GM10266 (cell line): ENCODE measurements around the gene FOLH1.
"Not testable (repeated sequence)": the region's sequence is repeated elsewhere in the genome, so short reads cannot be mapped to it uniquely, and the experiment has no call there.

ENCODE experiments used
- DNase-seq: peaks from one replicate; pipeline ENCODE4 v3.0.0; 2012; ENCODE audit errors: extremely low spot score
- CTCF ChIP-seq: IDR thresholded peaks from 2 replicates; pipeline ENCODE4 v1.5.1; 2012; ENCODE audit warnings: mild to moderate bottlenecking, low read depth; ENCODE audit not compliant: control insufficient read depth, insufficient read depth; ENCODE audit errors: missing control alignments

Gene FOLH1

GRCh38 chr11:49208006-49208721, at the start of gene FOLH1:
Gene FOLH1 (minus strand): TSS chr11:49208602. CDS start chr11:49208409, 193 bp downstream.
- DNase-seq: peak; percentile 13
- TF ChIP-seq CTCF: no peak

GRCh38 chr11:49255148-49255547, 46.7 kb upstream of the FOLH1 start:
- DNase-seq: not testable (repeated sequence)

GRCh38 chr11:49251212-49251611, 42.8 kb upstream of the FOLH1 start:
- not testable (repeated sequence) for DNase-seq

- not testable (repeated sequence) for DNase-seq
Observed at GRCh38 chr11:49250398-49251115, 42.2 kb upstream of the FOLH1 start.

- DNase-seq: not testable (repeated sequence)
Observed at GRCh38 chr11:49249363-49249762, 41.0 kb upstream of the FOLH1 start.

GRCh38 chr11:49233685-49234084, 25.3 kb upstream of the FOLH1 start:
- not testable (repeated sequence) for DNase-seq

- not testable (repeated sequence) for DNase-seq
Observed at GRCh38 chr11:49233019-49233418, 24.6 kb upstream of the FOLH1 start.

- not testable (repeated sequence) for DNase-seq
Observed at GRCh38 chr11:49231725-49232124, 23.3 kb upstream of the FOLH1 start.

GRCh38 chr11:49230534-49230933, 22.1 kb upstream of the FOLH1 start:
- DNase-seq: not testable (repeated sequence)

GRCh38 chr11:49230001-49230400, 21.6 kb upstream of the FOLH1 start:
- DNase-seq: not testable (repeated sequence)

GRCh38 chr11:49229136-49229535, 20.7 kb upstream of the FOLH1 start:
- not testable (repeated sequence) for DNase-seq

- not testable (repeated sequence) for DNase-seq
Observed at GRCh38 chr11:49225255-49225785, 16.9 kb upstream of the FOLH1 start.

GRCh38 chr11:49221112-49221511, 12.7 kb upstream of the FOLH1 start:
- no peak for TF ChIP-seq CTCF
- DNase-seq: no peak
